Ammon's horn (tissue), 1 donor: ENCODE results near the gene ARL3.
"Not testable (repeated sequence)": the region's sequence is repeated elsewhere in the genome, so short reads cannot be mapped to it uniquely, and the experiment has no call there.

Experiments used
- DNase-seq: peaks from one replicate; pipeline ENCODE4 v3.0.0-alpha.2; 2016; ENCODE audit warnings: low spot score

Gene ARL3

DNA sequence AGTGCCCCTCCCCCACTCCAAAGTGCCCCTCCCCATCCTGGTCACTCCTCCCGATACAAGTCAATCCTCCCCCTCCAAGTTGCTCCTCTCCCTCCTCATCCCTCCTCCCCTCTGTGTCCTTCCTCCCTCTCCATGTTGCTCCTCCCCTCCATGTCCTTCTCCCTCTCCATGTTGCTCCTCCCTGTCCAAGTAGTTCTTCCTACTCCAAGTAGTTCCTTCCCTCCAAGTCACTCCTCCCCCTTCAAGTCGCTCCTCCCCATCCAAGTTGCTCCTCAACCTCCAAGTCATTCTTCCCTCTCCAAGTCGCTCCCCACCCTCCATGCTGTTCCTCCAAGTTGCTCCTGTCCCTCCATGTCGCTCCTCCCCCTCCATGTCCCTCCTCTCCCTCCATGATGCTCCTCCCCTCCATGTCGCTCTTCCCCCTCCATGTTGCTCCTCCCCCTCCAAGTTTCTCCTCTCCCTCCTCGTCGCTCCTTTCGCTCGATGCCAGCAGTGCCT is 20.9 kb upstream of the ARL3 start:
- DNase-seq = no peak

GRCh38 chr10:102732661-102733060 is 18.5 kb upstream of the ARL3 start:
- no peak for DNase-seq

GRCh38 chr10:102731222-102731800 is 17.1 kb upstream of the ARL3 start:
- no peak for DNase-seq

- DNase-seq = peak; percentile 91
Observed at GRCh38 chr10:102729029-102730026, 15.1 kb upstream of the ARL3 start.

- peak; percentile 31 for DNase-seq
Observed at GRCh38 chr10:102727037-102727818, 13.0 kb upstream of the ARL3 start.

DNA sequence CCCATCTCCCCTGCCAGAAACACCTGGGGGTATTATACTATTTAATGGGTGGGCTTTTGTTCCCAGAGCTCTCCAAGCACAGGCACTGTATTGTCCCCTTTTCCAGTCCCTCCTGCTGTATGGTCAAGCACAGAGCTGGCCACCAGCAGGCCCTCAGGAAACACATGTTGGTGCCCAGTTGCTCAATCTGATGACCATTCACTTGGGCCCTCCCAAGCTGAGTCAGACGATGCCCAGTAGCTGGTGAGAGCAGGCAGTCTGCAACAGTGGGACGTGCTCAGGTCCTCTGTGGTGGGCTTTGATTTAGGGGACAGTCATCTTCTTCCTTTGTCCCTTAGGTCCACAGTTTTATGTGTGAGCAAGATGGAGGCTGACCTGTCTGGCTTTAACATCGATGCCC is 12.1 kb upstream of the ARL3 start:
- peak; percentile 40 for DNase-seq

DNA sequence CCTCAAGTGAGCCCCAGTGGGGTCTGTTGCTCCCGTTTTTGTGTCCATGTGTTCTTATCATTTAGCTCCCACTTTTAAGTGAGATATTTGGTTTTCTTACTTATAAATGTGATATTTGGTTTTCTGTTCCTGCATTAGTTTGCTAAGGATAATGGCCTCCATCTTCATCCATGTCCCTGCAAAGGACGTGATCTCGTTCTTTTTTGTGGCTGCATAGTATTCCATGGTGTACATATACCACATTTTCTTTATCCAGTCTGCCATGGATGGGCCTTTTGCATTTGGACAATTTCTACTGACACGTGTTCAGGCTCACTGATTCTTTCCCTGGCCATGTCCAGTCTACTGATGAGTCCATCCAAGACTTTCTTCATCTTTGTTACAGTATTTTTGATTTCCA is 9.8 kb upstream of the ARL3 start:
- no peak for DNase-seq

- no peak for DNase-seq
Observed at GRCh38 chr10:102721954-102722353, 7.8 kb upstream of the ARL3 start.

GRCh38 chr10:102720775-102721301 is 6.6 kb upstream of the ARL3 start:
- no peak for DNase-seq

GRCh38 chr10:102720337-102720736 is 6.1 kb upstream of the ARL3 start:
- no peak for DNase-seq

DNA sequence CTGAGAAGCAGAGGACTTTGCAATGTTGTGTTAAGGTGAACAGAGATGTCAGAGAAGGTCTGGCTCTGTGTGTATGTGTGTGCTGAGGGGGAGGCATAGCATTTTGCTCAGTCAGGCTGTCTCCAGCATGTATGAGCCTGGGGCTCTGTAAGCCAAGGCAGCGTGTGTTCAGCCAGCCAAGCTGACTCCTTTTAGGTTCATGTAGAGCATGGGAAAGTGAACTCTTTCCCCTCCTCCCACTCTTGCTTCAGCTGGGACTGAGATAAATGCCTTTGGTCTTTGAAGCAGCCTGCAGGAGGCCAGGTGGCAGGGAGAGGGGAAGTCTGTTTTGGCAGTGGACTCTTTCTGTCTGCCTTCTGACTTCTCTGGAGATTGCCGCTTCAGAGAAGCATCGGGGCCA is 4.0 kb upstream of the ARL3 start:
- DNase-seq = no peak

DNA sequence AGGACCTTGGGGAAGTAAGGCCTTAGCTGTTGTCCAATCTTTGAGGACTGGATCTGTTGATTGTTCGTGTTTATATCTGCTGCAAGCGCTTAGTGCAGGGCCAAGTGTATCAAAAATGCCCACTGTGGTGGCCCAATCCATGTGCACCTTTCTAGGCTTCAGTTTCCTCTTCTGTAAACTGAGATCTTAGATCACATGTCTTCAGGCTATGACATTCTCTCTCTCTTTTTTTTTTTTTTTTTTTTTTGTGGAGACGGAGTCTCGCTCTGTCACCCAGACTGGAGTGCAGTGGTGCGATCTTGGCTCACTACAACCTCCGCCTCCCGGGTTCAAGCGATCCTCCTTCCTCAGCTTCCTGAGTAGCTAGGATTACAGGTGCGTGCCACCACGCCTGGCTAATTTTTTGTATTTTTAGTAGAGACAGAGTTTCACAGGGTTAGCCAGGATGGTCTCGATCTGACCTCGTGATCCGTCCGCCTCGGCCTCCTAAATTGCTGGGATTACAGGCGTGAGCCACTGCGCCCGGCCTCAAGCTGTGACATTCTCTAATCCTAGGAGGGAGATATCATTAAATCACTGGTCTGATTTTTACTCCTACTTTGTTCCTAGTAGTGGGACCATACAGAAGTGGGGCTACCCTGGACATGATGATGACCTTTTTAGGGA is 2.8 kb upstream of the ARL3 start:
- DNase-seq = not testable (repeated sequence)

DNA sequence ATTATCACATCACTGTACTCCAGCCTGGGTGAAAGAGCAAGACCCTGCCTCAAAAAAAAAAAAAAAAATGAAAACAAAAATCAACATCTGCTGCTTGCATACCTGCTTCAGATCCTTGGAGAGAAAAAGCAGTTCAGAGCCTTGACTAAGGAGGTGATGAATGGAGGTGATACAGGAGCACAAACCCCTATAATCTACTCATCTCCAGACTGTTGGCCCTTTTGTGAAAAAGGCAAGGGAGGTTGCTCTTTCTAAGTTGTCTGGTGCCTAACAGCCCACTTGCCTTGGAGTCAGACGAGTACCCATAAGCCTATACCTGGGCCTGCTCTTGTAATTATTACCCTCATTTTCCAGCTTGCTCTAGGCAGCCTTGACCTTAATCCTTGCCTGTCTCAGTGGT is 1.7 kb upstream of the ARL3 start:
- DNase-seq = no peak

DNA sequence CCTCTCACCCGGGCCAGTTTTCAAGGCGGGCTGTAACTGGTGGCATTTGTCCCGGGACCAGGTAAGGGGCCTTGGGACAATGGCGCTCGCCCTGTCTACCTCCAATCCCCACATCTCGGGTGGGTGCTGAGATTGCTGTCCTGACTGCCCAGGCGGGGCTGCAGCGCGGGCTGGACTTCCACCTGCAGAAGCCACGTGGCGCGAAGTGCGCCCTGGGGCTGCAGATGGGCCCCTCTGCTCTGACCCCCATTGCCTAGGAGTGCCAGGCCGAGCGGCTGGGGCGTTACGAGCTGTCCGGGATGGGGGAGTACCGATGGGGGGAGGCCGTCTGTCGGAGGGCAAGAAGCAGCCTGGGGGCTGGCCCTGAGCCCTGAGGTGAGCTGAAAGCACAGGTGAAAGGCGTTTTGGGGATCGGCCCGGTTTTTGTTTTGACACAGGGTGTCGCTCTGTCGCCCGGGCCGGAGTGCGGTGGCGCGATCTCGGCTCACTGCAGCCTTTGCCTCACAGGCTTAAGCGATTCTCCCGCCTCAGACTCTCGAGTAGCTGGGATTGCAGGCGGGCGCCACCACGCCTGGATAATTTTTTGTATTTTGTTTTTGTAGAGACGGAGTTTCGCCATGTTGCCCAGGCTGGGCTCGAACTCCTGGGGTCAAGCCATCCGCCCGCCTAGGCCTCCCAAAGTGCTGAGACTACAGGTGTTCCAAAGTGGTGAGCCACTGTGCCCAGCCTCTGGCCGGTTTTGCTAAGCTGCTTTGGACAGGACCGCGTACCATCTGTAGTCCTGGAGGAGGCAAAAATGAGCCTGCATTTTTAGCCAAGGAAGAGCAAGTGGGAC is 641 bp upstream of the ARL3 start, which contains the start of gene SFXN2:
Gene SFXN2, plus strand, starts transcription at position 16 of the 835 bp plus-strand sequence. CDS start 12,001 bp downstream, outside the sequence.
- DNase-seq = peak; percentile 25

GRCh38 chr10:102713539-102713813 is 721 bp downstream of the ARL3 start:
- DNase-seq = no peak

GRCh38 chr10:102712843-102713538 is 1.2 kb downstream of the ARL3 start:
- DNase-seq = no peak

GRCh38 chr10:102712089-102712488 is 2.1 kb downstream of the ARL3 start:
- DNase-seq = no peak

GRCh38 chr10:102710609-102711008 is 3.6 kb downstream of the ARL3 start:
- no peak for DNase-seq

- no peak for DNase-seq
Observed at GRCh38 chr10:102705531-102705930, 8.7 kb downstream of the ARL3 start.

DNA sequence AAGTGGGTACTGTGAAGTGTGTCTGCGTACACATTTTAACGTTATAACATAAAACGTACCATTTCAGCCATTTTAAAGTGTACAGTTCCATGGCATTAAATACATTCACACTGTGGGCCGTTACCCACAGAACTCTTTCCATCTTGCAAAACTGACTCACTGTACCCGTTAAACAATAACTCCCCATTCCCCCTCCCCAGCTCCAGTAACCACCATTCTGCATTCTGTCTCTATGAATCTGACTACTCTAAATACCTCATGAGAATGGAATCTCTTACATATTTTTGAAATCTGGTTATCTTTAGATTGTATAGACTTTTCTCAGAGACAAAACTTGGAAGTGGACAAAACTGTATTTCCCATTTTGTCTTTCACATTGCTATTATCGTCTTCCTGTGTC is 9.3 kb downstream of the ARL3 start:
- no peak for DNase-seq
